Trophoblast cell (in vitro differentiated cells and primary cell): ENCODE results near the gene GRIN1.

Source experiments
- DNase-seq, 2 donors: peaks; one replicate each; pipeline ENCODE4 v3.0.0-alpha.2; 2016
- H2AFZ ChIP-seq: 2 replicates; pipeline ENCODE4 v1.6.1; 2013; ENCODE audit warnings: low read length, moderate library complexity, mild to moderate bottlenecking; ENCODE audit not compliant: insufficient read depth, poor library complexity
- H2AK5ac ChIP-seq: 2 replicates; pipeline ENCODE4 v1.6.1; 2013; ENCODE audit warnings: mild to moderate bottlenecking, low read length
- H2BK120ac ChIP-seq: 2 replicates; pipeline ENCODE4 v1.6.1; 2013; ENCODE audit warnings: low read length, mild to moderate bottlenecking, moderate library complexity; ENCODE audit not compliant: insufficient read depth, poor library complexity
- H2BK12ac ChIP-seq: 2 replicates; pipeline ENCODE4 v1.6.1; 2013; ENCODE audit warnings: mild to moderate bottlenecking, low read length, moderate library complexity
- H2BK5ac ChIP-seq: 2 replicates; pipeline ENCODE4 v1.6.1; 2013; ENCODE audit warnings: low read length, low read depth, moderate library complexity, mild to moderate bottlenecking; ENCODE audit not compliant: poor library complexity
- H3K14ac ChIP-seq: 2 replicates; pipeline ENCODE4 v1.6.1; 2013; ENCODE audit warnings: mild to moderate bottlenecking, low read length
- H3K18ac ChIP-seq: 2 replicates; pipeline ENCODE4 v1.6.1; 2013; ENCODE audit warnings: mild to moderate bottlenecking, low read length
- H3K23ac ChIP-seq: 2 replicates; pipeline ENCODE4 v1.6.1; 2013; ENCODE audit warnings: low read length
- H3K27ac ChIP-seq: 2 replicates; pipeline ENCODE4 v1.5.1; 2013; ENCODE audit warnings: low read depth, mild to moderate bottlenecking, inconsistent platforms, low read length, moderate library complexity
- H3K27me3 ChIP-seq: 2 replicates; pipeline ENCODE4 v1.6.1; 2013; ENCODE audit warnings: inconsistent platforms, mild to moderate bottlenecking, low read length, moderate library complexity; ENCODE audit not compliant: insufficient read depth
- H3K36me3 ChIP-seq, 2 experiments: 1 replicate in 1 of 2; 2 replicates in 1 of 2; pipeline ENCODE4 v1.6.1; 2013; ENCODE audit warnings: low read length in 2 of 2, mild to moderate bottlenecking in 2 of 2, moderate library complexity in 1 of 2; ENCODE audit not compliant: insufficient read depth in 2 of 2, control insufficient read depth in 1 of 2
- H3K4ac ChIP-seq: 2 replicates; pipeline ENCODE4 v1.6.1; 2013; ENCODE audit warnings: low read depth, mild to moderate bottlenecking, low read length, moderate library complexity
- H3K4me1 ChIP-seq, 2 experiments: 1 replicate in 1 of 2; 2 replicates in 1 of 2; pipeline ENCODE4 v1.6.1; 2013; ENCODE audit warnings: low read length in 2 of 2, mild to moderate bottlenecking in 2 of 2, moderate library complexity in 1 of 2; ENCODE audit not compliant: insufficient read depth in 2 of 2, control insufficient read depth in 1 of 2
- H3K4me2 ChIP-seq: 2 replicates; pipeline ENCODE4 v1.6.1; 2013; ENCODE audit warnings: inconsistent platforms, mild to moderate bottlenecking, low read length, moderate library complexity
- H3K4me3 ChIP-seq: 2 replicates; pipeline ENCODE4 v1.5.1; 2013; ENCODE audit warnings: mild to moderate bottlenecking, low read depth, low read length, inconsistent platforms
- H3K79me1 ChIP-seq: one replicate; pipeline ENCODE4 v1.6.1; 2013; ENCODE audit warnings: low read length
- H3K79me2 ChIP-seq: 2 replicates; pipeline ENCODE4 v1.6.1; 2013; ENCODE audit warnings: low read length, mild to moderate bottlenecking; ENCODE audit not compliant: control insufficient read depth, insufficient read depth, poor library complexity
- H3K9ac ChIP-seq: 2 replicates; pipeline ENCODE4 v1.6.1; 2013; ENCODE audit warnings: mild to moderate bottlenecking, low read length
- H3K9me3 ChIP-seq: 2 replicates; pipeline ENCODE4 v1.6.1; 2013; ENCODE audit warnings: low read depth, mild to moderate bottlenecking, control low read depth, inconsistent platforms, low read length; ENCODE audit not compliant: insufficient read depth
- H4K12ac ChIP-seq: 2 replicates; pipeline ENCODE4 v1.6.1; 2013; ENCODE audit warnings: low read depth, mild to moderate bottlenecking, low read length, moderate library complexity
- H4K8ac ChIP-seq: 2 replicates; pipeline ENCODE4 v1.6.1; 2013; ENCODE audit warnings: low read depth, mild to moderate bottlenecking, low read length, moderate library complexity
- H4K91ac ChIP-seq: one replicate; pipeline ENCODE4 v1.6.1; 2013; ENCODE audit warnings: low read depth, mild to moderate bottlenecking, low read length, moderate library complexity
- WGBS: extraction: QIAGEN DNeasy Blood & Tissue Kit; methylation state at CpG from one replicate; pipeline ENCODE4 v1.1.7; 2013; ENCODE audit warnings: missing lambda C conversion rate; ENCODE audit not compliant: insufficient read length, insufficient coverage; ENCODE audit errors: extremely low coverage; 5-methylcytosine and 5-hydroxymethylcytosine counted together

GRIN1 gene

DNA sequence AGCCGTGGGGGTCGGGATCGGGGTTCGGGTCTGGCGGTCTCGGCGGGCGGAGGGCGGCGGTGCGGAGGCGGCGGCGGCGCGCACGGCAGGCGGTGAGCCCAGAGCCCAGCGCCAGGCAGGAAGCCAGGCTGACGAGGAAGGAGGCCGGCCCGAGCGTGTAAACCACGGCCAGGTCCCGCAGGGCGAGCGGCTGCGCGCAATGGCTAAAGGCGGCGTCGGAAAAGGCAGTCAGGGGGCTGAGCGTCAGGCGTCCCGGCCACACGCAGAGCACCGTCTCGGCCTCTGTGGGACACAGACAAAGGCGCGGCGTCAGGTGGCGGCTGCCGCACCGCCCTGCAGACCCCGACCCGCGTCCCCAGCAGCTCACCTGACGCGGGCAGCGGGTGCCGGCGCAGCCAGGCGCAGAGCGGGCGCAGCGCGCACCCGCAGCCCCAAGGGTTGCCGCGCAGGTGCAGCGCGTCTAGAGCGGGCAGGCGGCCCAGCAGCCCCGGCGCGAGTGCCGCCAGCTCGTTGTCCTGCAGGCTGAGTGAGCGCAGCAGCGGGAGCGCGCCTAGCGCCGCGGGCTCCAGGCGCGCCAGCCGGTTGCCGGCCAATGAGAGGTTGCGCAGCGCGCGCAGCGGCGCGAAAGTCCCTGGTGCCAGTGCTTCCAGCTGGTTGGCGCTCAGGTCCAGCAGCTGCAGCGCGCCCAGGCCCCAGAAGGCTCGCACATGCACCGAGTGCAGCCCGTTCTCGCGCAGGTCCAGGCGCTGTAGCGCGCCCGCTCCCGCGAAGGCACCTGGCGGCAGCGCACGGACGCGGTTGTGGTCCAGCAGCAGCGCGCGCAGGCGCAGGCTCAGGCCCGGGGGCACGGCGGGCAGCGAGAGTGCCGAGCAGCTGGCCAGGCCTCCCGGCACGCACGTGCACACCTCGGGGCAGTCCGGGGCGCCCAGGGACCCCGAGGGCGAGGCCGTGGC lies 30.2 kb downstream of the GRIN1 start:
- no peak overlapping the region for H2AFZ ChIP-seq
- H3K27me3 ChIP-seq, result peaks cover 57% of the 10 kb centered on the region
- no peak overlapping the region for H4K12ac ChIP-seq
- H3K4me3 ChIP-seq, result peak overlapping the region; percentile 52
- no peak overlapping the region for H3K4ac ChIP-seq
- H3K4me1 ChIP-seq, result peaks cover 0 to 11% of the 10 kb centered on the region in 2 experiments
- H2BK5ac ChIP-seq, result no peak overlapping the region
- WGBS, result no CpG with 5 or more reads among the region's 124 CpGs
- DNase-seq, result peak; percentile 15 to 52
- no peak overlapping the region for H4K8ac ChIP-seq
- H3K36me3 ChIP-seq, result no peaks in the 10 kb centered on the region
- no peak overlapping the region for H2BK120ac ChIP-seq
- no peaks in the 10 kb centered on the region for H3K79me1 ChIP-seq
- H3K18ac ChIP-seq, result no peak overlapping the region
- H3K4me2 ChIP-seq, result peak overlapping the region; percentile 65
- H3K9me3 ChIP-seq, result peaks cover 6% of the 10 kb centered on the region
- no peak overlapping the region for H2AK5ac ChIP-seq
- H3K9ac ChIP-seq, result no peak overlapping the region
- H3K27ac ChIP-seq, result no peak overlapping the region
- H4K91ac ChIP-seq, result no peak overlapping the region
- H3K79me2 ChIP-seq, result no peaks in the 10 kb centered on the region
- no peak overlapping the region for H3K14ac ChIP-seq
- H3K23ac ChIP-seq, result no peak overlapping the region
- H2BK12ac ChIP-seq, result no peak overlapping the region

DNA sequence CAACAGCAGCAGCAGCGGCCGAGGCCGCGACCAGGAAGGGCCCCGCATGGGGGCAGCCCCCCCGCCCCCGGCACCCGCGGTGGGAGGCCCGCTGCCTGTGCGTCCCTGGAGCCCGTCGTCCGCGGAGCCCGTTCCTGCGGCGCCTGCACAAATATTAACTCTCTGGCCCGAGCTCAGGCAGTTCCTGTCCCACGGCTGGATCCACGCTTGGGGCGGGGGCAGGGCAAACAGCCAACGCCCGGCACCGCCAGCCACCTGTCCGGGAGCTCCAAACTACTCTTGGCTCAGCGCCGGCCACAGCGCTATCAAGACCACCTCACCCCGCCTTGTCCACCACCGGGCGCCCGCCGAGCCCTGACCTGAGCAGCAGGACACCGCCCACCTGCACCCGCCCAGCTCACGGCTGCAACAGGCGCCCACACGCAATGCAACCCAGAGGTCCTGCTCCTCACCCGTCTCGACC lies 31.0 kb downstream of the GRIN1 start, which contains the start of gene LRRC26:
Gene LRRC26 (minus strand): TSS at position 156 of the 463 bp plus-strand sequence. CDS start 108 bp downstream, at position 48.
- H3K4ac ChIP-seq, result no peak within 1 kb of the TSS
- H3K4me2 ChIP-seq, result peak within 1 kb of the TSS; percentile 65
- H4K91ac ChIP-seq, result no peak within 1 kb of the TSS
- no peaks in the 10 kb centered on the region for H3K79me1 ChIP-seq
- peaks cover 52% of the 10 kb centered on the region for H3K27me3 ChIP-seq
- H2BK12ac ChIP-seq, result no peak within 1 kb of the TSS
- H3K14ac ChIP-seq, result no peak within 1 kb of the TSS
- no peaks in the 10 kb centered on the region for H3K79me2 ChIP-seq
- DNase-seq, result no peak
- H3K18ac ChIP-seq, result no peak within 1 kb of the TSS
- WGBS, result no CpG with 5 or more reads among the region's 41 CpGs
- no peaks in the 10 kb centered on the region for H3K36me3 ChIP-seq
- H3K9ac ChIP-seq, result no peak within 1 kb of the TSS
- peaks cover 0 to 11% of the 10 kb centered on the region in 2 experiments for H3K4me1 ChIP-seq
- no peak within 1 kb of the TSS for H3K27ac ChIP-seq
- peaks cover 6% of the 10 kb centered on the region for H3K9me3 ChIP-seq
- H4K12ac ChIP-seq, result no peak within 1 kb of the TSS
- no peak within 1 kb of the TSS for H4K8ac ChIP-seq
- no peak within 1 kb of the TSS for H2BK120ac ChIP-seq
- H2BK5ac ChIP-seq, result no peak within 1 kb of the TSS
- no peak within 1 kb of the TSS for H3K23ac ChIP-seq
- H3K4me3 ChIP-seq, result peak within 1 kb of the TSS; percentile 52
- no peak within 1 kb of the TSS for H2AK5ac ChIP-seq
- no peak within 1 kb of the TSS for H2AFZ ChIP-seq

DNA sequence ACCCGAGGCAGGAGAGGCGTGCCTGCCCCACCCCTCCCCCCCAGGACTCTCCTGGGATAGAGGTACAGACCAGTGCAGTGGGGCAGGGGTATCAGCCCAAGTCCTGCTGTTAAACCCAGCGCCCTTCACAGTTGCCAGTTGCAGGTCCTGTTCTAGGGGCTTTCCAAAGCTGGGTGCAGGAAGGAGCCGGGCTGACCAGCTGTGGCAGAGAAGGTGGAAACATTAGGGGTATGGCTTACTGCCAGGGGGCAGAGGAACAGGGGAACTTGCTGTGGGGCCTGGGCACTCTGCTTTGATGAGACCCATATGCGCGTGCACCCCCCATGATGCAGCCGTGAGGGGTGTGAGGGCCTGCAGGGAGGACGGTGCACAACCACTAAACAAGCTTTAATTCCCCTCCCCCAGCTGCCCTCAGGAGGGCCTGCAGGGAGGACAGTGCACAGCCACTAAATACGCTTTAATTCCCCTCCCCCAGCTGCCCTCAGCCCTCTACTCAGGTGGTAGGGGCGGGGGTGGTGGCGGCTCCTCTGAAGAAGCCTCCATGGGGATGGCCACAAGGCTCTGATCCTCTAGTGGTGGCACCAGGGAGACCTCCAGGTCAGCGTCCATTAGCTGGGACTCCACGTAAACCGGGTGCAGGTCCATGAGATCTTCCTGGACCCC lies 31.7 kb downstream of the GRIN1 start:
- Histone ChIP-seq H3K4me1 (peaks cover 0 to 11% of the 10 kb centered on the region in 2 experiments), H3K79me2 (no peaks in the 10 kb centered on the region), H2BK120ac (no peak overlapping the region), H2AK5ac (no peak overlapping the region), H3K27ac (no peak overlapping the region), H3K18ac (no peak overlapping the region), H3K9ac (no peak overlapping the region), H2BK5ac (no peak overlapping the region), H2BK12ac (no peak overlapping the region), H3K4ac (no peak overlapping the region), H3K36me3 (no peaks in the 10 kb centered on the region), H2AFZ (no peak overlapping the region), H3K9me3 (peaks cover 6% of the 10 kb centered on the region), H3K14ac (no peak overlapping the region), H4K91ac (no peak overlapping the region), H3K4me3 (no peak overlapping the region), H4K12ac (no peak overlapping the region), H3K23ac (no peak overlapping the region), H3K27me3 (peaks cover 52% of the 10 kb centered on the region), H3K79me1 (no peaks in the 10 kb centered on the region), H4K8ac (no peak overlapping the region), H3K4me2 (no peak overlapping the region)
- no CpG with 5 or more reads among the region's 14 CpGs for WGBS
- no peak for DNase-seq

DNA sequence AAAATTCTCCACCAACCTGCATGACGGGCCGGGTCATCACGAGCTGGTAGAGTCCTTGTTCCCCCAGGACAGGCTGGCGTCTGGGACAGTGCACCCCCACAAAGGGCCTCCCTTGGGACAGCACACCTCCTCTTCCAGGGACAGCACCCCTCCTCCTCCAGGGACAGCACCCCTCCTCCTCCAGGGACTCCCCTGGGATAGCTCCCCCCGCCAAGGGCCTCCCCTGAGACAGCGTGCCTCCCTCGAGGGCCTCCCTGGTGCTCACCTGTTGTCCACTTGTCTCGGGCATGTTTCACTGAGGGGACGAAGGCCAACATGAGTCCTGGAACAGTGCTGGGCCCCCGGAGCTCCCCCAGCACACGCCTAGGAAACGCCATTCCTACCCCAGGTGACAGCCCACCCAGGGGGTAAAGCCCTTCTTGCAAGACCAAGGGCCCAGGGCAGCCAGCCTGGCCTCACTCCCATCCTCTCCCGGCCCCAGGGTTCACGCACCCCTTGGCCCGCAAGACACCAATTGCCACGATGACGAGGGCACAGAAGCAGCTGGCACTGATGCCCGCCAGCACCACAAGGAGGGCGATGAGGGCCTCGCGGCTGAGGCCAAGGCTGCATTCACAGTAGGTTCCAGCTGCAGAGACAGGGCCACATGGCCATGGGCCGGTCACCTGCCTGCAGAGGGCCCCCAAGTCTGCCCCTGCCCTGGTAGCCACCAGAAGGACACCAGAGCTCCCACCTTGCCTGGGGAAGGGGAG lies 32.4 kb downstream of the GRIN1 start:
- peaks cover 46% of the 10 kb centered on the region for H3K27me3 ChIP-seq
- peaks cover 0 to 11% of the 10 kb centered on the region in 2 experiments for H3K4me1 ChIP-seq
- H3K23ac ChIP-seq, result no peak overlapping the region
- no peaks in the 10 kb centered on the region for H3K79me2 ChIP-seq
- no peak overlapping the region for H4K91ac ChIP-seq
- H2BK12ac ChIP-seq, result no peak overlapping the region
- no peak overlapping the region for H3K4me2 ChIP-seq
- H3K36me3 ChIP-seq, result no peaks in the 10 kb centered on the region
- H3K9me3 ChIP-seq, result peaks cover 6% of the 10 kb centered on the region
- no peak overlapping the region for H3K4ac ChIP-seq
- no peak overlapping the region for H4K12ac ChIP-seq
- H3K27ac ChIP-seq, result no peak overlapping the region
- no peaks in the 10 kb centered on the region for H3K79me1 ChIP-seq
- H3K14ac ChIP-seq, result no peak overlapping the region
- H2AFZ ChIP-seq, result no peak overlapping the region
- H4K8ac ChIP-seq, result no peak overlapping the region
- WGBS, result no CpG with 5 or more reads among the region's 22 CpGs
- no peak overlapping the region for H3K4me3 ChIP-seq
- H2BK120ac ChIP-seq, result no peak overlapping the region
- no peak overlapping the region for H3K9ac ChIP-seq
- H2AK5ac ChIP-seq, result no peak overlapping the region
- H2BK5ac ChIP-seq, result no peak overlapping the region
- no peak for DNase-seq
- H3K18ac ChIP-seq, result no peak overlapping the region
